ENCODE measurements around the gene NEK4.

Gene NEK4

DNA sequence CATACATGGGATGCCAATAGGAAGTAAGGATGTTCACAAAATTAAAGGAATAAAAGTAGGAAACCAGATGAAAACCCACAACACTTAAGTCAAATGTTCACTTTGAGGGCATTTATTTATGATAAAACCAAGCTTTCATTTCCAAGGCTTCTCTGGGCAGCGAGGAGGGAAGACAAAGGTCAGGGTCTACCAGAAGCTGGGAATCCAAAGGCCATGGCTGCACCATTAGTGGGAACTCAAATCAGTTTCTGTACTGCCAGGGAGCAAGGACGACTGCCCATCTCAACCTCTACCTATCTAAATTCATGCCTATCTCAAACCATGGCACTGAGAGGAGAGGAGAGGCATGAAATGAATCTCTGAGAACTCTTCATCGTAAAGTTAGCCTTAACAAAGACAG lies 107.6 kb downstream of the NEK4 start:
- DNase-seq: no peak

GRCh38 chr3:52660046-52660445 lies 110.7 kb downstream of the NEK4 start:
- DNase-seq: no peak
